Nephron progenitor cell (in vitro differentiated cells): ENCODE measurements around the gene MRTFA.
A peak's percentile ranks its signal among the peaks of the same experiment; 100 is the strongest.
"Not testable (repeated sequence)": the region's sequence is repeated elsewhere in the genome, so short reads cannot be mapped to it uniquely, and the experiment has no call there.

Experiments
- DNase-seq: peaks from one replicate; pipeline ENCODE4 v3.0.0; 2021
- H3K27ac Mint-ChIP-seq: 2 replicates; pipeline ENCODE4 v1.8.0; 2021; ENCODE audit warnings: mild to moderate bottlenecking, moderate library complexity, mixed read lengths
- H3K27me3 Mint-ChIP-seq: 2 replicates; pipeline ENCODE4 v1.8.0; 2021; ENCODE audit warnings: mild to moderate bottlenecking, low read depth, mixed read lengths; ENCODE audit not compliant: poor library complexity
- H3K36me3 Mint-ChIP-seq: 2 replicates; pipeline ENCODE4 v1.8.0; 2021; ENCODE audit warnings: low read depth, mixed read lengths
- H3K4me1 Mint-ChIP-seq: 2 replicates; pipeline ENCODE4 v1.8.0; 2021; ENCODE audit warnings: mixed read lengths
- H3K4me3 Mint-ChIP-seq: 2 replicates; pipeline ENCODE4 v1.8.0; 2021; ENCODE audit warnings: mild to moderate bottlenecking, moderate library complexity, mixed read lengths
- H3K9me3 Mint-ChIP-seq: 2 replicates; pipeline ENCODE4 v1.8.0; 2021; ENCODE audit warnings: mild to moderate bottlenecking, moderate library complexity, mixed read lengths
- TF ChIP-seq, protein P1 (sequence below): fragments of 200-600 bp; sonication (generic); IDR thresholded peaks from 2 replicates; pipeline ENCODE4 v1.5.0; 2021; ENCODE audit warnings: antibody characterized with exemption

The MRTFA gene

DNA sequence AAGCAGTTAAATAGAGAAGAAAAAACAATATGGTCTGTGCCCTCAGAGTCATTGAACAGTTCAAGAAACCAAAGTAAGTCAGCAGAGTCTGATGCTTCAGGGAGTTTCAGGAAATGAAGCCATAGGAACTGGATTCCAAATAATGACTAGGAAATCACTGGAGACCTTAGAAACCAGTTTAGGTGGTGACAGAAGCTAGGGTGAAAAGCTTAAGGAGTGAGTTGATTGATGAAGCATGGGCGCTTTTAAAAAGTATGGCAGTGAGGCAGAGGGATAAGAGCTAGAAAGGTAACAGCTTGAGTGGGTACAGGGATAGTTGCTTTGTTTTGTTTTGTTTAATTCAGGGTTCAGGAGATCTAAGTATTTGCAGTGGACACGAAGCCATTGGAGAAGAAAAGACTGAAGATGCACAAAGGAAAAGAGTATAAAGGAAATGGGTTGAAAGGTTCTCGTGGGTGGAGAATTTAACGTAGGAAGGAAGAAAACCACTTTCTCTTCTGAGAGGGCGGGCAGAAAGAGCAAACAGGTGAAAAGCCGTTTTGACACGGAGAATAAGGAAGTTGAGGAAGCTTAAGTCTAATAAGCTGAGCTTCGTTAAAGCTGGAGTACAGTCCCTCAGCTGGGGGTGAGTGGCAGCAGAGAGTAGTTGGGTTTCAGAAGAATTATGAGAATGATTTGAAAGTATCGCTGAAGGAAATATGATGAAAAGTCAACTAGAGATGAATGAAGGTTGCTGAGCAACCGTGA is 251.3 kb downstream of the MRTFA start:
- Mint-ChIP-seq H3K36me3 (peaks cover 20% of the 10 kb centered on the region), H3K9me3 (no peaks in the 10 kb centered on the region), H3K4me3 (no peak overlapping the region), H3K4me1 (peaks cover 29% of the 10 kb centered on the region), H3K27me3 (no peaks in the 10 kb centered on the region), H3K27ac (peak overlapping the region; percentile 3)
- TF ChIP-seq, protein P1, sequence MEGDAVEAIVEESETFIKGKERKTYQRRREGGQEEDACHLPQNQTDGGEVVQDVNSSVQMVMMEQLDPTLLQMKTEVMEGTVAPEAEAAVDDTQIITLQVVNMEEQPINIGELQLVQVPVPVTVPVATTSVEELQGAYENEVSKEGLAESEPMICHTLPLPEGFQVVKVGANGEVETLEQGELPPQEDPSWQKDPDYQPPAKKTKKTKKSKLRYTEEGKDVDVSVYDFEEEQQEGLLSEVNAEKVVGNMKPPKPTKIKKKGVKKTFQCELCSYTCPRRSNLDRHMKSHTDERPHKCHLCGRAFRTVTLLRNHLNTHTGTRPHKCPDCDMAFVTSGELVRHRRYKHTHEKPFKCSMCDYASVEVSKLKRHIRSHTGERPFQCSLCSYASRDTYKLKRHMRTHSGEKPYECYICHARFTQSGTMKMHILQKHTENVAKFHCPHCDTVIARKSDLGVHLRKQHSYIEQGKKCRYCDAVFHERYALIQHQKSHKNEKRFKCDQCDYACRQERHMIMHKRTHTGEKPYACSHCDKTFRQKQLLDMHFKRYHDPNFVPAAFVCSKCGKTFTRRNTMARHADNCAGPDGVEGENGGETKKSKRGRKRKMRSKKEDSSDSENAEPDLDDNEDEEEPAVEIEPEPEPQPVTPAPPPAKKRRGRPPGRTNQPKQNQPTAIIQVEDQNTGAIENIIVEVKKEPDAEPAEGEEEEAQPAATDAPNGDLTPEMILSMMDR = no peak
- DNase-seq = no peak

DNA sequence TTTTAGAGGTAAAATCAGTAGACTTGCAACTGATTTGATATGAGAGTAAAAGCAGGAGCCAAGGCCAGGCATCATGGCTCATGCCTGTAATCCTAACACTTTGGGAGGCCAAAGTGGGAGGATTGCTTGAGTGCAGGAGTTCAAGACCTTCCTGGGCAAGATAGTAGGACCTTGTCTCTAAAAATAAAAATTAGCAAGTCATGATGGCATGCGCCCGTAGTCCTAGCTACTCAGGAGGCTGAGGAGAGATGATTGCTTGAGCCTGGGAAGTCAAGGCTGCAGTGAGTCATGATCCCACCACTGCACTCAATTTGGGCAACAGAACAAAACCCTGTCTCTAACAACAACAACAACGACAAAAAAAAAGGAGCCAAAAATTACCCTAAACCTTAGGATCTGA is 252.6 kb downstream of the MRTFA start:
- DNase-seq = no peak

DNA sequence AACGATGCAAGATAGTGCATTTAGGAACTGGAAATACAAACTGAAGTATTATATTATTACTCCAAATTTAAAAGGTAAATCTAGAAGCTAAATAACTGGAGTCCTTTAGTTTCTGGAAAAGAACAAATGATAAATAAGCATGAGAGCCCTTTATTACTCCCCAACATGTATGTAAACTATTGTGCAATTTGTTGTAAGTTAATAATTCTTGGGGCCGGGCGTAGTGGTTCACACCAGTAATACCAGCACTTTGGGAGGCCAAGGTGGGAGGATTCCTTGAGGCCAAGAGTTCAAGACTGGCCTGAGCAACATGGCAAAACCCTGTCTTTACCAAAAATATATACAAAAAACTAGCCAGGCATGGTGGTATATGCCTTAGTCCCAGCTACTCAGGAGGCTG is 255.1 kb downstream of the MRTFA start:
- no peak overlapping the region for H3K27ac Mint-ChIP-seq
- H3K4me3 Mint-ChIP-seq = no peak overlapping the region
- H3K9me3 Mint-ChIP-seq = no peaks in the 10 kb centered on the region
- H3K4me1 Mint-ChIP-seq = peaks cover 10% of the 10 kb centered on the region
- TF ChIP-seq, protein P1 = no peak
- DNase-seq = no peak
- peaks cover 6% of the 10 kb centered on the region for H3K36me3 Mint-ChIP-seq
- no peaks in the 10 kb centered on the region for H3K27me3 Mint-ChIP-seq

More for the DNA sequence above, 252.6 kb downstream of the MRTFA start:
- Mint-ChIP-seq H3K27me3 (no peaks in the 10 kb centered on the region), H3K27ac (peak overlapping the region; percentile 25), H3K4me3 (no peak overlapping the region), H3K9me3 (no peaks in the 10 kb centered on the region), H3K36me3 (peaks cover 15% of the 10 kb centered on the region), H3K4me1 (peaks cover 29% of the 10 kb centered on the region)
- TF ChIP-seq, protein P1 = no peak

DNA sequence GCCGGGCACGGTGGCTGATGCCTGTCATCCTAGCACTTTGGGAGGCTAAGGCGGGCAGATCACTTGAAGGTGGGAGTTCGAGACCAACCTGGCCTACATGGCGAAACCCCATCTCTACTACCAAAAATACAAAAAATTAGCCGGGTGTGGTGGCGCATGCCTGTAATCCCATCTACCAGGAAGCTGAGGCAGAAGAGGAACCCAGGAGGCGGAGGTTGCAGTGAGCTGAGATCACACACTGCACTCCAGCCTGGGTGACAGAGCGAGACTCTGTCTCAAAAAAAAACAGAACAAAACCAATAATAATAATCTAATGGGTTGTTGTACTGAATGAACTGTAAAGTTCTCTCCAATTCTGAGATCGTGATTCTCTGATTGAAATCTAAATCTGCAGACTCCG is 258.1 kb downstream of the MRTFA start:
- H3K9me3 Mint-ChIP-seq, H3K27me3 Mint-ChIP-seq, H3K4me3 Mint-ChIP-seq, H3K4me1 Mint-ChIP-seq, H3K27ac Mint-ChIP-seq, DNase-seq: not testable (repeated sequence)
- H3K36me3 Mint-ChIP-seq = peaks cover 13% of the 10 kb centered on the region

- peaks cover 7% of the 10 kb centered on the region for H3K4me1 Mint-ChIP-seq
- no peak overlapping the region for H3K4me3 Mint-ChIP-seq
- H3K27ac Mint-ChIP-seq = peak overlapping the region; percentile 64
- H3K27me3 Mint-ChIP-seq = peaks cover 3% of the 10 kb centered on the region
- peaks cover 18% of the 10 kb centered on the region for H3K36me3 Mint-ChIP-seq
- TF ChIP-seq, protein P1 = no peak
- H3K9me3 Mint-ChIP-seq = no peaks in the 10 kb centered on the region
- DNase-seq = no peak
Measured at GRCh38 chr22:40377931-40378330, 258.6 kb downstream of the MRTFA start.

DNA sequence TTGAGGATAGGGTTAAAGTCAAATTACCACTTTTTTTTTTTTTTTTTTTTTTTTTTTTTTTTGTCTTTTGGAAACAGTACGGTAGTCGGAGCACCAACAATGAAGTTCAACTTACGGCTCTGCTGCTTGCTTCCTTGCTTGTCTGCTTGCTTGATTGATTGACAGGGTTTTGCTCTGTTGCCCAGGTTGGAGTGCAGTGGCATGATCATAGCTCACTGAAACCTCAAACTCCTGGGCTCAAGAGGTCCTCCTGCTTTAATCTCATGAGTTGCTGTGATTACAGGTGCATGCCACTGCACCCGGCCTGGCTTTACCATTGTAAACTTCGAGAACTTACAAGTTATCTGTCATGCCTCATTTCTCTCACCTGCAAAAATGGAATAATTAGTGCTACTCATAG is 260.4 kb downstream of the MRTFA start:
- peaks cover 18% of the 10 kb centered on the region for H3K36me3 Mint-ChIP-seq
- TF ChIP-seq, protein P1 = no peak
- H3K27me3 Mint-ChIP-seq = peaks cover 3% of the 10 kb centered on the region
- peaks cover 13% of the 10 kb centered on the region for H3K4me1 Mint-ChIP-seq
- no peak overlapping the region for H3K27ac Mint-ChIP-seq
- H3K4me3 Mint-ChIP-seq = no peak overlapping the region
- DNase-seq = no peak
- no peaks in the 10 kb centered on the region for H3K9me3 Mint-ChIP-seq
